HG03060 (cell line): ENCODE results near the gene SOX15.
"Not testable (repeated sequence)": the region's sequence is repeated elsewhere in the genome, so short reads cannot be mapped to it uniquely, and the experiment has no call there.

ENCODE experiments used
- ATAC-seq: cut with Tn5 transposase; IDR thresholded peaks from one replicate; pipeline ENCODE4 v1.9.1; 2021; ENCODE audit warnings: low read depth, moderate number of reproducible peaks; ENCODE audit not compliant: unreplicated experiment

The SOX15 gene

GRCh38 chr17:7611635-7612293, 21.9 kb upstream of the SOX15 start:
- no peak for ATAC-seq

GRCh38 chr17:7610641-7611040, 20.7 kb upstream of the SOX15 start:
- ATAC-seq, result no peak

GRCh38 chr17:7606280-7606679, 16.4 kb upstream of the SOX15 start:
- no peak for ATAC-seq

GRCh38 chr17:7597561-7597960, 7.7 kb upstream of the SOX15 start:
- ATAC-seq, result not testable (repeated sequence)

DNA sequence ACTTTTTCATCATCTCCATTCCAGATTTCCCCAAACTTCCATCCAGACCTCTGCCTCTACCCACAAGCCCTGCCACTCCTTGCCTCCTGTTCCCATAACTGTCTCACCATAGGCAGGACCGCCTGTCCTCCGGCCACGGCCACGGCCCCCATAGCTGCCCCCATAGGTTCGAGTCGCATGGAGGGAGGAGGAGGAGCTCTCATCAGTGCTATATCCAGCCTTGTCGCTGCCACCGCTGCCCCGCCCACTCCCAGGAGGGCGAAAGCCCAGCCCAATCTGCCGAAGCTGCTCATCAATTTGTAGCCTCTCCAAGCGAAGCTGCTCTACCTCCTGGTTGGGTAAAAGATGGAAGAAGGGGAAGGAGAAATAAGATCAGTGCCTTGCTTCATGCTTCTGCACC, 3.4 kb upstream of the SOX15 start:
- ATAC-seq, result no peak

- no peak for ATAC-seq
Measured at GRCh38 chr17:7592422-7593021, 2.6 kb upstream of the SOX15 start.

DNA sequence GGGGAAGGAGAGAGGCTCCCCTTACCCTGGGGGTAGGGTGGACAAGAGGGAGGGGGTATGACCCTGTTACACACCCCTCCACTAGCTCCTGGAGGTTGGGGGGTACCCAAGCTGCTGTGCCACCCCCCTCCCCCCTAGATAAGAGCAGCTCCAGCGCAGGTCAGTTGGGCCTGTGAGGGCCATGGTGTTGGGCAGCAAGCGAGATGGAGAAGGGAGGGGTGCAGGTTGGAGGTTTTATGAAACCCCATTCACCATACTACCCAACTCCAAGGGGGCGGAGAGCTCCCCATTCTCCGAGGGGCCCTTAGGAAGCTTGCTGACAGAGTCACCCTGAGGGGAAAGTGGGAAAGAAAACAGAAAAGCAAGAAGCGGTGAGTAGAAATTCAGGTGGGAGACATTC, 1.7 kb upstream of the SOX15 start:
- no peak for ATAC-seq

- no peak for ATAC-seq
Measured at GRCh38 chr17:7590743-7591142, 849 bp upstream of the SOX15 start.

- no peak for ATAC-seq
Measured at GRCh38 chr17:7589204-7589868, 558 bp downstream of the SOX15 start.

GRCh38 chr17:7588553-7589203, 1.2 kb downstream of the SOX15 start:
- ATAC-seq, result no peak

DNA sequence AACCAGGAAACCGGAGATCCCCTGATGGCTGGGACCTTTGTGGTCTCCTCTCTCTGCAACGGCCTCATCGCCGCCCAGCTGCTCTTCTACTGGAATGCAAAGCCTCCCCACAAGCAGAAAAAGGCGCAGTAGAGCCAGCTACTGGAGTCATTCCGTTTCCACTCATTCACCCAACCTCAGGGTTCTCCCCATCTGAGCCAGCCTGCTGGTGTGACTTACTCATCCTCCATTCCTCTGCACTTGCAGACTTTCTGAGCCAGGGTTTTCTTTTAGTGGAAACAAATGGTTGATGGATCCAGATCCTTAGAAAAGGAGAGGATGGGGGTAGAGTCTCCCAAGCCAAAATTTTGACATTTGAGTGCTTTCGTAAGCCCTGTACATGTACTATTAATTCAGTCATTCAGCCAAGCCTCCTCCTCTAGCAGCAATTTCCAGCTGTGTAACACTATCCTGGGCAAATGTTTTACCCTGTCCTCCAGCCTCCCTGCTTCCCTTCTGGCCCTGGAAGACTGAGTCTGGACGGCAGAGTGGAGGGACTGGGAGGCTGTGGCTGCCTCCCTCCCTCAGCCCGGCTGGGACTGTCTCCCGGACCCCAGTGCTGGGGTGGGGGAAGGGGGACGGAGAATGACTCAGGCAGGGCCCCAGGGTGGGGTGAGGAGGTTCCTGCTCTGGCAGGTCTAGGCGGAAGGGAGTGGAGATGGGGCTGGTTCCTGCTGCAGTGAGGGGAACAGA, 2.3 kb downstream of the SOX15 start:
- no peak for ATAC-seq

- no peak for ATAC-seq
Measured at GRCh38 chr17:7586673-7587419, 3.0 kb downstream of the SOX15 start.

- peak; percentile 50 for ATAC-seq
Measured at GRCh38 chr17:7583253-7584109, 6.4 kb downstream of the SOX15 start, which contains the start of gene MPDU1. Gene MPDU1, plus strand, starts transcription at chr17:7583852. Its CDS starts 11 bp downstream, at chr17:7583863.

DNA sequence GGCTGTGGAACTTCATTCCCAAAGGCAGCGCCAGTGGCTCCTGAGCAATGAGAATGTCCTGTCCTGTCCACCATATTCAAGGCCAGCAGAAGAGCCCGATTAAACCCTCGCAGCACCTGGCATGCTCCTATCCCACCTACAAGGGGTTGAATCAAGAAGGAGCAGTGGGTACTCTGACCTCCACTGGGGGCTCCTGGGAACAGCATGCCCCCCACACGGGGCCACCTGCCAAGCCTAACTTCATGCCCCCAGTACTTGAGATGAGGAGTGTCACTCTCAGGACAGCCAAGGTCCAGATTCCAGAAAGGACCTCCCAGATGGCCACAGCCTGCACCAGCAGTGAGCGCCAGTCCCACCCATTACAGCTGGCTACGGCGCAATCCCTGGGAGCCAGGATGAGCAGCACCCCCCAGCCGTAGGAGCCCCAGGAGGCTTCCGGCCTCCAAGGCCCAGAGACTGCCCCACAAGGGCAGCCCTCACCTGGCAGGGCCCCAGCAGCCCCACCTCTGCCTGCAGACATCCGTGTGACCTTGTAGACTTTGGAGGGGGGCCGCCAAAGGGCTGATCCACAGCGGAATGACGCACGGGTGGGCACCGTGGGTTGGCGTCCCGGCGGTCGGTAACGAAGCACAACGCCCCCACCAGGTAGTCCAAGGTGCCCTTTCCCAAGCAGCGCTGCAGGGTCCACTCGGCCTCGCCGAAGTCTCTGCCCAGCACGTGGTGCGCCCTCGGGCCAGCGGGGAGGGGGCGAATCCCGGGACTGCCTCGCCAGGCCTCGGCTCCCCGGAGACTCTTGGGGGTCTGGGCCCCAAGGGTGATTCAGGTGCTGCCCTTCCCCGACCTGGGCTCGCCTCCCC, 7.3 kb downstream of the SOX15 start:
- no peak for ATAC-seq

DNA sequence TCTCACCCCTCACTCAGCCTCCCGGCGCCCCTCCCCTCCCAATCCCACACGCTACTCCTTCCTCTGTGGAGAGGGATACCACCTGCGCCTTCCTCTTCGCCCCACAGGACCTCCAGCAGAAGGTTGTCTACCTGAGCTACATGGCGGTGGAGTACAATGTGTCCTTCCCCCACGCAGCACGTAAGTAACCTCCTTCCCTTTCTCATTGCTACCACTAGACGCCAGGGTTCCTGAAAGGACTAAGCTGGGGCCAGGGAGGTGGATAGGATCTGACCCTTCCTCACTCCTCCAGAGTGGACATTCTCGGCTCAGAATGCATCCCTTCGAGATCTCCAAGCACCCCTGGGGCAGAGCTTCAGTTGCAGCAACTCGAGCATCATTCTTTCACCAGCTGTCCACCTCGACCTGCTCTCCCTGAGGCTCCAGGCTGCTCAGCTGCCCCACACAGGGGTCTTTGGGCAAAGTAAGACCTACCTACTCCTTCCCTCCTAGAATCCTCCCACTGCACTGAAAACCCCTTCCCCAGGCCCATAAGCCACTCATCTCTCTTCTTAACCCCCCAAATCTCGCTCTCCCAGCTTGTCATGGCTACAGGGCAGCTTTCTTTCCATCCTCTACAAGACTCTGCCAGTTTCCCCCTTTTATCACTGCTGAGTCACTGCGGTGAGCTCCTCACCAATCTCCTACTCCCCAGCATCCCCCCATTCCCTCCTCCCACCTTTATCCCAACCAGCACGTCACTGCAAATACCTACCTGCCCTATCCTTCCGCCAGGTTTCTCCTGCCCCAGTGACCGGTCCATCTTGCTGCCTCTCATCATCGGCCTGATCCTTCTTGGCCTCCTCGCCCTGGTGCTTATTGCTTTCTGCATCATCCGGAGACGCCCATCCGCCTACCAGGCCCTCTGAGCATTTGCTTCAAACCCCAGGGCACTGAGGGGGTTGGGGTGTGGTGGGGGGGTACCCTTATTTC, 9.0 kb downstream of the SOX15 start:
- ATAC-seq, result no peak

DNA sequence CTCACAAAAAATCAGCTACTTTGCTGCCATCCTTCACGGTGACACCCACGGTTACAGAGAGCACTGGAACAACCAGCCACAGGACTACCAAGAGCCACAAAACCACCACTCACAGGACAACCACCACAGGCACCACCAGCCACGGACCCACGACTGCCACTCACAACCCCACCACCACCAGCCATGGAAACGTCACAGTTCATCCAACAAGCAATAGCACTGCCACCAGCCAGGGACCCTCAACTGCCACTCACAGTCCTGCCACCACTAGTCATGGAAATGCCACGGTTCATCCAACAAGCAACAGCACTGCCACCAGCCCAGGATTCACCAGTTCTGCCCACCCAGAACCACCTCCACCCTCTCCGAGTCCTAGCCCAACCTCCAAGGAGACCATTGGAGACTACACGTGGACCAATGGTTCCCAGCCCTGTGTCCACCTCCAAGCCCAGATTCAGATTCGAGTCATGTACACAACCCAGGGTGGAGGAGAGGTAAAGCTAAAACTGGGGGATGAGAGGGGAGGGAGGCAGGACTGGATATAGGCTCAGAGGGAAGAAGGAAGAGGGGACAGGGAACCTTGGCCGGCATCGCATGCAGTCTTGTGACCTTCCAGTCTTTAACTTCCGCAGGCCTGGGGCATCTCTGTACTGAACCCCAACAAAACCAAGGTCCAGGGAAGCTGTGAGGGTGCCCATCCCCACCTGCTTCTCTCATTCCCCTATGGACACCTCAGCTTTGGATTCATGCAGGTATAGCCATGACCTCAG, 9.9 kb downstream of the SOX15 start:
- ATAC-seq, result no peak
